GM21737 (cell line): ENCODE measurements around the gene USP9Y.
"Not testable (repeated sequence)": the region's sequence is repeated elsewhere in the genome, so short reads cannot be mapped to it uniquely, and the experiment has no call there.

Source experiments
- ATAC-seq: cut with Tn5 transposase; IDR thresholded peaks from one replicate; pipeline ENCODE4 v1.9.1; 2021; ENCODE audit warnings: mild to moderate bottlenecking, moderate library complexity; ENCODE audit not compliant: unreplicated experiment

USP9Y gene

GRCh38 chrY:12701181-12701695 is at the start of gene USP9Y:
TSS of gene USP9Y (plus strand) at chrY:12701231. CDS start at chrY:12709448, 8,217 bp downstream.
- ATAC-seq = no peak

DNA sequence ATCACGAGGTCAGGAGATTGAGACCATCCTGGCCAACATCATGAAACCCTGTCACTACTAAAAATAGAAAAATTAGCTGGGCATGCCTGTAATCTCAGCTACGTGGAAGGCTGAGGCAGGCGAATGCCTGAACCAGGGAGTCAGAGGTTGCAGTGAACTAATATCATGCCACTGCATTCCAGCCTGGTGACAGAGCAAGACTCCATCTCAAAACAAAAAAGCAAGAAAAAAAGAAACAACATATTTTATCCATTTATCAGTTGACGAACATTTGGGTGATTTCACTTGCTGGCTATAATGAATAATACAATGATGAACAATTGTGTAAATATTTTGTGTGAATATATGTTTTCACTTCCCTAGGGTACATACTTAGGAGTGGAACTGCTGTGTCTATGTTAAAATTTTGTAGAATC is 49.4 kb upstream of the USP9Y start:
- ATAC-seq = no peak

DNA sequence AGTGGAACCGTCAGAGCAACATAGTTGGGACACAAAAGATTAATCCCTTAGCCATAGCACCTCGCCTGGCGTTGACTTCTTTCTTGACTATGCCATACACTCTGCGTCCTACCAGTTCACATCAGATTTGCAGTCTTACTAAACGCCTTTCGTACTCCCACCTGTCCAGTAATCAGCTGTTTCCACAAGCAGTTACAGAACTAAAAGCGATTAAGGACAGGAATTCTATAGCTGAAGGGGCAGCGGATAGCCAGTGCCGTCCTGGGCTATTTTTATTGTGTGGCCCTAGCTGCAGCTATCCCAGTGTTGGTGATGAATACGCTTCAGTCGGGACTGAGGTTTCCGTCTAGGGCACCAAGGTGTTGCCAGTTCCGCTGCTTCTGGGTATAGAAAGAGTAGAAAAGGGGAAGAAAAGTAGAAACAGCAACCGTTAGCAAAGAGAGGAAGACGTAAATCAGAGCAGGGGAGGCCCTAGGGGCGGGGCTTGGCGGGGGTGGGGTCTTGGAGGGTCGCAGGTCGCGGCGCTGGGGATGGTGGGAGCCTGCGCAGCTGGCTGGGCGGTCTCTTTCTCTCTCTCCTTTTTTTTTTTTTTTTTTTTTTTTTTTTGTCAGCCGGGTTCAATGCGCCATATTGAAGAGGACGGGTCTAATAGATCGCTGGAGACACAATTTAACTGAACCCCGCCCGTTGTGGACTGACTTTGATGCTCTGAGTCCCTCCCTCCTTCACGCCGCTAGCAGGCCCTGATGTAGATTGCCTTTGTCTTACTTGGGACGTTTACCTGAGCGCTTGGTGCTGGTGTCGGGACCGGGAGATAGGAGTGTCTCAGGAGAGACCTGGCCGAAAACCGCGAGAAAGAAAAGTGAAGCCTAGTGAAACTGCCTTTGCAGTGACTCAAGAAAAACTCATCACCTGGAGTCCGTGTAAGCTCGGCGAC is 39.0 kb upstream of the USP9Y start:
- peak; percentile 68 for ATAC-seq

DNA sequence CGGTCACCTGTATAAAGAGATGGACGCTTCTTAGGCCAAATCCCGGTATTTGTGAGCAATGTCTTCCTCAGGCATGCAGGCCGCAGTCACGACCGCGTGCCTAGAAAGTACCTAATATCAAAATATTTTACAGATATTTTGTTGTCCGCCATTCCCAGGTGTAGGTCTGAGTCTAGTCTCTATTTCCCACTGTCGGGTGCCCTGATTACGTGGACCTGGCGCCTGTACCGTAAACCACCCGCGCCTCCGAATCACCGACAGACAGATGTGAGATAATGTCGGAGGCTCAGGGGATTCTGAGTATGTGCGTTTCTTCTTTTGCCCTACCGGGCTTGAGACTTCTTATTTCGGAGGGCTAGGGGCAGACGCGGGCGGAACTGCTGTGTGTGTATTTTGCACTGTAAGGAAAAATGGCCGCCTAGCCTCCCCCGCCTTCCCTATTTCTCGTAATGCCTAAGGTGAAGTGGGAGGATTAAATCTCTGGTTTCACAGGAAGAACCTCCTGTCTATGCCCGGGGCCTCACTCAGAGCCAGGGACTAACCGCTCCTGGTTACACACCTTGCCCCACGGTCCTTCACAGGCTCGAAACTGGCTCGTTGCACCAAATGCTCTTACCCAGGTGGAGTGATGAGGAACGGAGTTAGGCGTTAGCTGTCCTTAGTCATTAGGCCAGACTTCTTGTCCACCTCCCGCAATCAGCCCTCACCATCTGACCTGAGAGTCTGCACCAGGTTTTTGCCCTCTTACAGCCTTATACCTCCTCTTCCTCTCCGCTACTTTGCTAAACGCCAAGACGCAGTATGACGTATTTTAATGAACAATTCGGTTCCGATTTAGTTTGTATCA is 38.1 kb upstream of the USP9Y start:
- ATAC-seq = peak; percentile 48

- not testable (repeated sequence) for ATAC-seq
Measured at GRCh38 chrY:12663845-12664244, 37.2 kb upstream of the USP9Y start.

DNA sequence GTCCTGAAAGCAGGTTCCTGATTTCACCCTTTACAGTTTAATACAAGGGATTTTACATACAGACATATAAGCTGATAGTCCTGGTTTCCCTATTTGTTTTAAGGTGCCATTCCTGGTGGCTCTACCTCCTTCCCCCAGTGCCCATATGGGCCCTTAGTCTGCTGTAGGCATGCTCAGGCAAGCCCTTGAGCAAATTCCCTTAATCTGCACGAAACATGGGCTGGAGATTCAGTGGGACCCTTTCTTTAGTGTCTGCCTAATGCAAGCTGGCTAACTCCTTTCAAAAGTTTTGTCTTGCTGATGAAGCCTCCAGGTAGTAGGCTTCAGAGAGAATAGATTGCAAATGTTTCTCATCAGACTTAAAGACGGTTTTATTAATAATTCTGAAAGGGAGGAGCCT is 22.9 kb upstream of the USP9Y start:
- no peak for ATAC-seq

DNA sequence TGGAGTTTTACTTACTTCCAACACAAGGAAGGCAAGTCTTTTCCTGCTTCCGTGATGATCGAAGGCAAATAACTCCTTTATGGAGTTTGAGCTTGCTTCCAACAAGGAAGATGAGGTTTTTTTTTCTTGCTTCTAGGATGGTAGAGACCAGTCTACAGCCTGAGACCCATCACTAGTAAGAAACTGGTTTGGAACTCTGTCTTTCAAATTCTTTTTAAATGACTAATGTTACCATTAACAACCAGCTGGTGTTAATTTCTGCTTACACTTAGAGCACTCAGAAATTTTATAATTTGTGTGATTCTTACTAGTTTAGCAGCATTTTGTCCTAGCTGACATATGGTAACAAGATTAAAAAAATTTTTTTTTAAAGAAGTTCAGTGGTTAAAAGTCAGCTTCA is 19.5 kb upstream of the USP9Y start:
- no peak for ATAC-seq

GRCh38 chrY:12688337-12688736 is 12.7 kb upstream of the USP9Y start:
- ATAC-seq = no peak

- ATAC-seq = no peak
Measured at GRCh38 chrY:12700087-12700486, 944 bp upstream of the USP9Y start.

GRCh38 chrY:12702174-12702573 is 1.1 kb downstream of the USP9Y start:
- no peak for ATAC-seq

- ATAC-seq = no peak
Measured at GRCh38 chrY:12710460-12710859, 9.4 kb downstream of the USP9Y start.

GRCh38 chrY:12715376-12715775 is 14.3 kb downstream of the USP9Y start:
- no peak for ATAC-seq

DNA sequence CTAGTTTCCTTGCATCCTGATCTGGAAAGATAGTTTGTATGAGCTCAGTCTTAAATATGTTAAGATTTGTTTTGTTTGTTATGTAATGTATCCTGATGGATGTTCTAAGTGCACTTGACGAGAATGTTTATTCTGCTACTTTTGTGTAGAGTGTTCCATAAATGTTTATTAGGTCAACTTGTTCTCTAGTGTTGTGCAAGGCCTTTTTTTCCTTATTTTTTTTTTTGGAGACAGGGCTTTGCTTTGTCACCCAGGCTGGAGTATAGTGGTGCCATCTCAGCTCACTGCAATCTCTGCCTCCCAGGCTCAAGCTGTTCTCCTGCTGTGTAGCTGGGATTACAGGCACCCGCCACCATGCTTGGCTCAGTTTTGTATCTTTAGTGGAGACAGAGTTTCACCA is 28.7 kb downstream of the USP9Y start:
- ATAC-seq = no peak

- peak; percentile 71 for ATAC-seq
Measured at GRCh38 chrY:12733625-12734024, 32.6 kb downstream of the USP9Y start.

- no peak for ATAC-seq
Measured at GRCh38 chrY:12734051-12734450, 33.0 kb downstream of the USP9Y start.

DNA sequence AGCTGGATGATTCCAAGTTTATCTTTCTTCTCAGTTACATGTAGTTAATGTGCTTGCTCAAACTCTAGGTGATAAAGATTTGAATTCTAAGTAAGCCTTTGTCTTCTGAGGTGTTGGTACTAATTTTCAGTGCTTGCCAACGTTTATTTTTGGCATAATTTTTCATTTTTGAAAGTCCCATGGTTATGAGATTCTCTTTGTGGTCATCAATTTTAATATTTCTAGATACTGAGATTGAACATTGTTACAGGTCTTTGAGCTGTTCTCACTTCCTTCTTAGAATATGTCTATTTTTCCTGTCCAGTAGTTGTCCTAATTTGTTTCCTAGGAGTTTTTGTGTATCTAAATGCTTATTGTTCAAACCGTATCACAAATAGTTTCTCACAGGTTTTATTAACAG is 40.4 kb downstream of the USP9Y start:
- ATAC-seq = no peak

GRCh38 chrY:12742725-12743124 is 41.7 kb downstream of the USP9Y start:
- ATAC-seq = no peak

DNA sequence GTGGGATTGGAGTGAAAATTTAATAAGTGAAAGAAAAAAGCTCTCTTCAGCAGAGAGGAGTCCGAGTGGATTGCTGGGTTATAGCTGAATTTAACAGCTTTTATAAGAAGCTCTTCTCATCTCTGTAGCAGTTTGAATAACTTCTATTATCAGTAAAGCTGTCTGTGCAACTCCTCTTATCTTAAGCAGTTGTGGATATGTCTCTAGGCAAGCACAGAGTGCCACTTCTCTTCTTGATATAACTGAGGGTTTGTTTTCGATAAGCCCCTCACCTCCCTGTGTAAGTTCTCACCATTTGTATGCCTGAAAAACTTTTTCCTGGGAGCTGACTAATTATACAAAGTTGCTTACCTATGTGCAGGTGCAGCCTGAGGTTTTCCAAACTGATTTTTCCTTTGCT is 43.1 kb downstream of the USP9Y start:
- no peak for ATAC-seq

DNA sequence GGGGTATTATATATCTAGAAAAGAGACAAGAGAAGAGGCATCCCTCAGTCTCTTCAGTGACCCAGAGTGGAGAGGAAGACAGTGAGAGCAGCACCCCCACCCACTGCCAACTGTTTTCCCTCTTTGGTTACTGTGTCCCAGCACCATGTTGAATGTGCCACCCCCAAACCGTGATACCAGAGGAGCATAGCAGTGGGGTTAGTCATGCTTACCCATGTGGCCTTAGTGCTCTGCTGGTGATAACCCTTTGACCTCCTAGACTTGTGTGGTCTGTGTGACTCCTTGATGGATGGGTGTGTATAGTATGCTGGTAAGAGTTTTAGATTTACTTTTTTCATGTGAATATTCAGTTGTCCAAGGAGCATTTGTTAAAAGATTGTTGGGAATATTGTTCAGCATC is 48.3 kb downstream of the USP9Y start:
- ATAC-seq = no peak

- no peak for ATAC-seq
Measured at GRCh38 chrY:12752856-12753255, 51.8 kb downstream of the USP9Y start.

DNA sequence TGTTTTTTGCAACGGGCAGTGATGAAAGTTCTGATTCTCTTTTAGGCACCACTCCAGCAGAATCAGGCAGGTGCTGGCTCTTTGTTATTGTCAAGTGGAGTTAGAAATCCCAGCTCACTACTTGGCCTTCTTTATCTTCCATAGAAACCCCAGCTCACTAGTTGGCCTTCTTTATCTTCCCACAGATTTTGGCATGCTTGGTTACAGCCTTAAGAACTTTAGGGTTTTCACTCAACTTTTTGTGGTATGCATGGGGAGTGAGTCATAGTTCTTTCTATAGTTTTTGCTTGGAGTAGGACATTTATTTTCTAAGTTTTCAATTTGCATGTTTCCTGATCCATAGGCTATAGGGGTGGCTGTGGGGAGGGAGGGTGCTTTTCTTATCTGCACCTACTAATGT is 55.0 kb downstream of the USP9Y start:
- ATAC-seq = no peak

- no peak for ATAC-seq
Measured at GRCh38 chrY:12765976-12766375, 64.9 kb downstream of the USP9Y start.
